ENCODE measurements around the gene NKAIN2.

DNA sequence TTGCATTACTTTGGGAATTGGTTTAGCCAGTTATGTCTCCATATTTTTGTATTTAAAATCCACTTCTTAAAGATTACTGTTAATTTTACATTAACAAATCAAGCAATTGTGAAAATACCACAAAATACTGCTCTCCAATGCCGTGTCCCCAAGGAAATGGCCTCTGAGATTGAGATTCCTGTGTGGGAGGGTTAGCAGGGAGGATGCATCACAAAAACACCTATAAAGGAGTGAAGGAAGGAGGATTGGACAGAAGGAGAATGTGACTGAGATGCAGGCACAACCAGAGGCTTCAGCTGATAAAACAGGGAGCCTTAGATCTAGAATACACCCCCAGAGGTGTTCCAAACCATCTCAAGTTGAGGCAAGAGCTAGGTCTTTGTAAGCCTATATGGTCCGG lies 34.2 kb upstream of the NKAIN2 start:
- TF ChIP-seq CTCF (IDR thresholded peaks at IDR 0.05; ENCODE audit: insufficient read depth, low read length, poor library complexity, severe bottlenecking): no peak
- no peak for TF ChIP-seq EZH2phosphoT487 (conservative IDR thresholded peaks at IDR 0.05; ENCODE audit: low read length)
